ENCODE data around the gene PRM1. TPM values are rescaled to one million over a fixed set of nuclear protein-coding genes. Genes with fewer than 3 reads are reported as not detected.

PRM1 gene
- total RNA-seq, 3 donors from 2014 or later (not counting 1 experiment from before 2014, with no cell fraction given), result not detected

GRCh38 chr16:11297492-11298142, 16.5 kb upstream of the PRM1 start:
- Mint-ChIP-seq H3K9me3 (no peaks in the 10 kb centered on the region), H3K4me3 (peak overlapping the region; percentile 57), H3K36me3 (no peaks in the 10 kb centered on the region), H3K27me3 (ENCODE audit: low read depth in 2 of 2) (peaks cover 33 to 48% of the 10 kb centered on the region in 2 donors), H3K27ac (peak overlapping the region in 1 of 2 donors; percentile 18), H3K4me1 (peaks cover 12 to 13% of the 10 kb centered on the region in 2 donors)
- Histone ChIP-seq H3K4me1 (ENCODE audit: control insufficient read depth, insufficient read depth, low read length) (peaks cover 28% of the 10 kb centered on the region), H3K27ac (ENCODE audit: low read length) (no peak overlapping the region), H3K36me3 (ENCODE audit: control insufficient read depth, insufficient read depth, low read length) (no peaks in the 10 kb centered on the region), H3K4me3 (ENCODE audit: low read length) (no peak overlapping the region), H3K27me3 (ENCODE audit: control insufficient read depth, insufficient read depth, low read length) (peaks cover 21% of the 10 kb centered on the region), H3K9me3 (ENCODE audit: control insufficient read depth, insufficient read depth, low read length) (no peaks in the 10 kb centered on the region)
- DNase-seq, result peak; percentile 63 to 79
- ATAC-seq, result peak; percentile 86 to 98 (median 92)
- intact Hi-C loops (cut with micrococcal nuclease), result loop anchor here (5.0 kb wide), 1 partner anchor 55 kb away; no protein-coding TSS in a partner anchor
- WGBS (ENCODE audit: insufficient coverage), result 3% methylated on average over 19 of the region's 19 CpGs
- no peak for TF ChIP-seq CTCF (IDR thresholded peaks at IDR 0.05)

DNA sequence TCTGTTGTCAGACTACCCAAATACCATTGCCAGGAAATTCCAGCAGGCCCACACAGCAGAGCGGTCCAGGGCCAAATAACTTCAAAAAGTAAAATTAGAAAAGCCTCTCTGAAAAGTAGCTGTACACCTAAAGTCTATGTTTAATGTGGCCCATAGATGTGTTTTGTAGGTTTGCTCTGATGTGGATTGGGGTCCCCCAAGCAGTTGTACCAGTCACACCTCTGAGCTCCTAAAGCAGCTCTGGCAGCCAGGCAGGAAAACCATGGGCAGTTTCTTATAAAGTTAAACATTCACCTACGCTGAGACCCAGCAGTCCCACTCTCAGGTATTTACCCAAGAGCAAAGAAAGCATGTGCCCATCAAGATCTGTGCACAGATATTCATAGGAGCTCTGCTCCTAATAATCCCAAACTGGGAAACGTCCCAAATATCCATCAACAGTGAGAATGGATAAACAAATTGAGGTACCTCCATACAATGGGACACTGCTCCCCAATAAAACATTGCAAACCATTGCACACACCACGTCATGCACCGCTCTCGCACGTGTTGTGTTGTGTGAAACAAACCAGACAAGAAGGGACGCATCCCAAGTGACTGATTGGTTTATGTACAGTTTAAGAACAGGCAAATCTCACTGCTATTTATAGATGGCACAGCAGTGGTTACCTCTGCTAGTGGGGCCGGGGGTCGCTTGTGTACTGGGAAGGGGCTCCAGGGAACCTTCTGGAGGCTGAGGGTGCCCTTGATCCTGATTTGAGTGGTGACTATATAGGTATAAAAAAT, 15.8 kb upstream of the PRM1 start:
- H3K4me3 Mint-ChIP-seq, result peak overlapping the region; percentile 57
- 52% methylated on average over 8 of the region's 10 CpGs for WGBS (ENCODE audit: insufficient coverage)

DNA sequence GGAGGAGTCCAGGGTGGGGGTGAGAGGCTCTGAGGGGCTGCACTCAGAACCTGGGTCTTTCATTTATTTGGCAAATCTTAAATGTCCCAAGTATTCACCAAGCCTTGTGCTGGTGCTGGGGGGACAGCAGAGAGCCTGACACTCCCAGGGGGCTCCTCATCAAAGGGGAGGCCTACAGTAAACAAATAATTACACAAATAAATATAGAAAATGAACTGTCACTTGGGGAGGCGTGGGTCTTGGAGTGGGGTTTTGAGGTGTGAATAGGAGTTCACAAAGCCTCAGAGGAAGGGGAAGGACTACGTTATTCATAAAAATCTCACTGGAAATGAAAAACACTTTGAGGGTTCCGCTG, 15.2 kb upstream of the PRM1 start:
- no peak overlapping the region for H3K4me3 Mint-ChIP-seq

More for the DNA sequence above, 15.8 kb upstream of the PRM1 start:
- H3K4me1 Mint-ChIP-seq, result peaks cover 12 to 13% of the 10 kb centered on the region in 2 donors
- Histone ChIP-seq H3K27ac (ENCODE audit: low read length) (no peak overlapping the region), H3K36me3 (ENCODE audit: control insufficient read depth, insufficient read depth, low read length) (no peaks in the 10 kb centered on the region), H3K4me1 (ENCODE audit: control insufficient read depth, insufficient read depth, low read length) (peaks cover 28% of the 10 kb centered on the region), H3K9me3 (ENCODE audit: control insufficient read depth, insufficient read depth, low read length) (no peaks in the 10 kb centered on the region), H3K27me3 (ENCODE audit: control insufficient read depth, insufficient read depth, low read length) (peaks cover 21% of the 10 kb centered on the region), H3K4me3 (ENCODE audit: low read length) (no peak overlapping the region)
- H3K27ac Mint-ChIP-seq, result peak overlapping the region in 1 of 2 donors; percentile 18
- peaks cover 35 to 49% of the 10 kb centered on the region in 2 donors for H3K27me3 Mint-ChIP-seq (ENCODE audit: low read depth in 2 of 2)
- intact Hi-C loops (cut with micrococcal nuclease), result loop anchor here (5.0 kb wide), 1 partner anchor 55 kb away; no protein-coding TSS in a partner anchor
- ATAC-seq (peak; percentile 3 to 12 (median 4)), DNase-seq (peak in 1 of 2 donors; percentile 23)
- TF ChIP-seq CTCF (IDR thresholded peaks at IDR 0.05), result no peak
- H3K9me3 Mint-ChIP-seq, result no peaks in the 10 kb centered on the region
- H3K36me3 Mint-ChIP-seq, result no peaks in the 10 kb centered on the region

More for the DNA sequence above, 15.2 kb upstream of the PRM1 start:
- peaks cover 21% of the 10 kb centered on the region for H3K27me3 ChIP-seq (ENCODE audit: control insufficient read depth, insufficient read depth, low read length)
- peaks cover 28% of the 10 kb centered on the region for H3K4me1 ChIP-seq (ENCODE audit: control insufficient read depth, insufficient read depth, low read length)
- Mint-ChIP-seq H3K36me3 (no peaks in the 10 kb centered on the region), H3K27me3 (ENCODE audit: low read depth in 2 of 2) (peaks cover 36 to 49% of the 10 kb centered on the region in 2 donors), H3K9me3 (no peaks in the 10 kb centered on the region), H3K27ac (no peak overlapping the region), H3K4me1 (peaks cover 12 to 13% of the 10 kb centered on the region in 2 donors)
- no peaks in the 10 kb centered on the region for H3K36me3 ChIP-seq (ENCODE audit: control insufficient read depth, insufficient read depth, low read length)
- no peak overlapping the region for H3K4me3 ChIP-seq (ENCODE audit: low read length)
- no peak for TF ChIP-seq CTCF (IDR thresholded peaks at IDR 0.05)
- WGBS (ENCODE audit: insufficient coverage), result 75% methylated on average over 3 of the region's 3 CpGs
- DNase-seq, result no peak
- no peak for ATAC-seq
- no peak overlapping the region for H3K27ac ChIP-seq (ENCODE audit: low read length)
- no peaks in the 10 kb centered on the region for H3K9me3 ChIP-seq (ENCODE audit: control insufficient read depth, insufficient read depth, low read length)
- intact Hi-C loops (cut with micrococcal nuclease), result loop anchor here (5.0 kb wide), 1 partner anchor 56 kb away; no protein-coding TSS in a partner anchor
